Liver (tissue), 2 donors: ENCODE results near the gene GPR75.

ENCODE experiments used
- RAD21 ChIP-seq, 2 donors: IDR thresholded peaks; 2 replicates each; pipeline ENCODE4 v1.6.1; 2016; ENCODE audit warnings: antibody characterized with exemption in 2 of 2, mild to moderate bottlenecking in 2 of 2
- YY1 ChIP-seq: IDR thresholded peaks from 2 replicates; pipeline ENCODE4 v1.6.1; 2016; ENCODE audit warnings: antibody characterized with exemption, mild to moderate bottlenecking
- TF ChIP-seq, protein P1 (sequence below): IDR thresholded peaks from 2 replicates; pipeline ENCODE4 v1.6.1; 2016; ENCODE audit warnings: antibody characterized with exemption
- donor health status: healthy.

DNA sequence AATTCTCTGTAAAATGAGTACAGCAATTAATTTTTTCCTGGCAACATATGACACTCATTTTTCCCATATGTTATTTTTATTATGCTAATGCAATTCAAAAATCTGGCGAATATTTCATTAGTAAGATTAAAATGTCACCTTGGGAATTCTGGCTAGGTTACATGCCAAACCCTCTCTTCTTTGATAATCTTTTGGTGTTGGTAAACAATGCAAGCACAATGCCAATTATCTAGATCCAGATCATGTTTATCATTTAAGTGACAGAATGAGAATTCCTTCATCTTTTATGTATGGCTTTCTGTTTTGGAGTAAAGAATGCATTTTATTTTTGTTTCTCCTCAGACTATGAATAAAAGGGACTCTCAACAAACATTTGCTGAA is 33.7 kb downstream of the GPR75 start:
- TF ChIP-seq RAD21 (IDR thresholded peaks at IDR 0.05) (no peak), YY1 (no peak)
- TF ChIP-seq, protein P1, sequence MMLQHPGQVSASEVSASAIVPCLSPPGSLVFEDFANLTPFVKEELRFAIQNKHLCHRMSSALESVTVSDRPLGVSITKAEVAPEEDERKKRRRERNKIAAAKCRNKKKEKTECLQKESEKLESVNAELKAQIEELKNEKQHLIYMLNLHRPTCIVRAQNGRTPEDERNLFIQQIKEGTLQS: no peak
